Stimulated activated CD4-positive, alpha-beta T cell treated with anti-CD3 and anti-CD28 coated beads, Interleukin-15, amount 100 ng/mL, for 1 hour (primary cell): ENCODE results near the gene GNG8.

Experiments used
- DNase-seq, 2 donors: peaks; one replicate each; pipeline ENCODE4 v3.0.0-alpha.2; 2020; ENCODE audit warnings: low read depth in 1 of 2, low spot score in 1 of 2

Gene GNG8

DNA sequence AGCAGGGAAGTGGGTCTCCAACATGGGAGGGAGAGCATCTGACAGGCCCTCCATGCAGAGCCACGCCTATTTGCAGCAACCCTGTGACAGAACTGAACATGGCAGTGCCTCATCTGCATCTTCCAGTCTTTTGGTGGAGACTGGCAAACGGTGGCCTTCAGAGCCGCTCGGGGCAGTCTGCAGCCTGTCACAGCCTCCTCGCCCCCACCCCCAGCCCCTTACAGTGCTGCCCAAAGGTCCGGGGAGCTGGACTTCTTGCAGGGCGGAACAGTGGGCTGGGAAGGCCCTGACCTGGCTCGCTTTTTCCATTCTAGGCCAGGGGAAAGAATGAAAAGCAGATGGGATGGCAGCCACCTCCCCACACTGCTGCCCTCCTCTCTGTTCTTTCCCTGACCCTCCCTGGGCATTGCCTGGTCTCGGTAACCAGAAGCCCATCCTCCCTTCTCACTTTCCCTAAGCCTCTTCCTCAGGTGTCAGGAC, 32.2 kb downstream of the GNG8 start:
- DNase-seq, result no peak

DNA sequence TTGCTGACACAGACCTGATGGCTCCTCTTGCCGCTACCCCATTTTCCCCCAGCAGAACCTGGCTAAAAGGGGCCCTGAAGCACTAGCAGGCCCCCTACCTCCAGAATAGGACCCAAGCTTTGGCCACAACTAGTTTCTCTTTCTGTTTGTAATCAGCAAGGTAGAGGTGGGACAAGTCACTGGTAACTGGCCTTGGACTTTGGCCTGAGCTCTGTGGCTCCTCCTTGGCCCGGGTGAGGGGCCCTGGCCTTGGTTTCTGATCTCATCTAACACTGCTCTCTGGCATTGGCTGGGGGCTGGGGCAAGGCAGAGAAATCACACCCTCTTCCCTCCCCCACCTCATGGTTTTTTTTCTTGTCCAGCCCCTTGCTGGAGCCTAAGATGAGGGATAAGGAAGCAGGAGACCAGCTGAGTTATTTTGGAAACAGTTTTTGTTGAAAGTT, 32.8 kb downstream of the GNG8 start:
- no peak for DNase-seq

DNA sequence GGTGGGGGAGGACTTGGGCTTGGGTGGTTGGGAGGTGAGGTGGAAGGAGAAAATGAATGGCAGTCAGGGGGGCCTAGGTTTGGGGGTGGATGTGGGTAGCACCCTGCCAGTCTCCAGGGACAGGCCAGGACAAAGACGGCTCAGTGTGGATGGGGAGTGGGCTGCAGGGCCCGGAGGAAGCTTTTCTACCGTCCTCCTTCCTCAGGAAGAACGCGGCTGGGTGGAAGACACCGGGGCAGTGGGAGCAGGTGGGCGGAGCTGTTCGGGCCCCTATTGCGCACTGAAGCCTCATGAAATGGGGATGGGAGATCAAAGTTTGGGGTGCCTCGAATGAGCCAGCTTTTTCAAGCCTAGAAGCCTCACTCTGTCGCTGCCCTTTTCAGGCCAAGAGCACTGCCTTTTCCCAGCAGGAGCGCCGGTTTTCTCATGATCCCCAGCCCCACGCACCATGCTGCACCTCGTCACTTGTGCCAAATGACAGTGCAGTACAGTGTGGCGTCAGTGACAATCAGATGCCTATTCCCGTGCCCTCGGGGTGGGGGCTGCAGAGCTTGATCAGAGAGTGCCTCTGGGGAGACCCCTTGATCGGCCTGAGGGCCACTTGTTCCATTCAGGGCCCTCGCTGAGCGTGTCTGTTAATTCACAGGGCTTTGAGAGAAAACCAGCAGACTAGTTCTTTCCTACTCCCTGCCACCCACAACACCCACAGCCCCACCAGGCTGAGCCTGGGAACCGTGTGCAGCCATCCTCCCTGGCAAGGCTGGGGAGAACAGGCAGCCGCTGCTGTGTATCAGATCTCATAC, 33.4 kb downstream of the GNG8 start:
- peak in 1 of 2 donors; percentile 22 for DNase-seq

DNA sequence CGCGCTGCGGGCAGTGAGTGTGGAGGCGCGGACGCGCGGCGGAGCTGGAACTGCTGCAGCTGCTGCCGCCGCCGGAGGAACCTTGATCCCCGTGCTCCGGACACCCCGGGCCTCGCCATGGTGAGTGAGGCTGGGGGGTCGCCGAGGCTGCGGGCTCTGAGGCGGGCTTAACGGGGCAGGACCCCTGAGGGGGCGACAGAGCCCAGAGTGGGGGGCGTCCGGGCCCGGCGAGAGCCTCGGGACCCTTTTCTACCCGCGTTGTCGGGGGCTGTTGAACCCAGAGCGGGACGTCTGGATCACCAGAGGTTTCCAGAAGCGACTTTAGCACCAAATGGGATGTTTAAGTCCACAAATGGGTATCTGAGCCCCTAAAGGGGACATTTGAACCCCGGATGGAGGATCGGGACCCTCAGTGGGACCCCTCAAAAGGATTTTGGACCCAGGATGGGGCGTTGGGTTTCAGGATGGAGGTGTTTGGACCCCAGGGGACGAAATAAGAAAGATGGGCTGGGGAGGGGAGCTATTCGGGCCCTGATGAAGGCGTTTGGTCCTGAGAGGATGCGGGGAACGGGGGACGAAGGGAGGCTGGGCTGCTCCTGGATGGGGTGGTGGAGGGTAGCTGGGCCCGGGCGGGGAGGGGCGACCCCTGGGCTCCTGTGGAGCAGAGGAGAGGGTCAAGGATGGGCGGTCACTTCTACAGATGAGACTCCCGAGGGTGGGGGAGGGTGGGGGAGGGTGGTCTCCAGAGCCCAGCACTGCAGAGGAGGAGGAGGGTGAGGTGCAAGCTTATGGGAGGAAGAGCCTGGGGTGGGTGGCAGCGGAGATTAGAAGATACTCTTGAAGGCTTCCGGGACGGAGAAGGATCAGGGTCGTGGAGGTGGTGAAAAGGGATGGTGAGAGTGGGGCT, 34.4 kb downstream of the GNG8 start, which contains the start of gene CALM3:
Gene CALM3 (plus strand): TSS at position 13 of the 907 bp plus-strand sequence. CDS start 105 bp downstream, at position 118.
- no peak for DNase-seq

DNA sequence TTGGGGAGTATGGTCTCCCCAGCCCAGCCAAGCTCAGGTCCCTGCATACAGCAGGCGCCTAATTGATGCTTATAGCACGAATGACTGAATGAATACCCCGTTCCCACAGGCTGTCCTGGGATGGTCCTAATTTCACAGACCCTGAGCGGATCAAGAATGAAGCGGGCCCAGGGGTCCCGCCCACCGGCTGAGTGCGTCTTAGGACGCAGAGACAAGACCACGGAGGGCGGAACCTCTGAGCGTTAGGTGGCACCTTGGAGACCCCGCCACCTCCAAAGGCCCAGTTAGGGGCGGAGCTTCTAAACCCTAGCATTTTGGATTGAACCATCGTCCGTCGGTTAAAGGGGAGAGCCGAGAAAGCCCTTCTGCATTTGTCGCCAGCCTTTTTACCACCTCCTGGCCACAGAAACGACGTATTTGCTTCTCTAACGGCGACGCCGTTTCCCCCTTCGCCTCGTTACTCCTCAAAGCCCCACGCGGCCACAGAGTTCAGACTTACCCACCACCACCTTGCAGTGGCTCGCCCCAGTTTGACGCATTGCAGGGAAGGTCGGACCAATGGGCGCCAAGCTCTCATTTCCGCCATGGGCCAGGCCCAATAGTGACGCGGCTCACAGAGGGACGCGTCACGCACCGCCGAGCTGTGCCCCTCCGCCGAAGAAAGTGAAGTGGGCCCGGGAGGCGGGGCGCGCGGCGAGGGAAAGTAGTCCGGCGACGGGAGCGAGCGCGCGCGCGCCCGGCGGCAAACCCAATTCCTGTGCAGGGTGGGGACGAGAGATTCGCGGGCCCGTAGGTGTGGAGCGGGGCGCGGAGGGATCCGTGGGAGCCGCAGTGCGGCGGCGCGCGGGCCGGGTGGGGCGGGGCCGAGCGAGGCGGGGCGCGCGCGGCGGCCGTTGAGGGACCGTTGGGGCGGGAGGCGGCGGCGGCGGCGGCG, 35.4 kb downstream of the GNG8 start:
- DNase-seq, result peak; percentile 96

DNA sequence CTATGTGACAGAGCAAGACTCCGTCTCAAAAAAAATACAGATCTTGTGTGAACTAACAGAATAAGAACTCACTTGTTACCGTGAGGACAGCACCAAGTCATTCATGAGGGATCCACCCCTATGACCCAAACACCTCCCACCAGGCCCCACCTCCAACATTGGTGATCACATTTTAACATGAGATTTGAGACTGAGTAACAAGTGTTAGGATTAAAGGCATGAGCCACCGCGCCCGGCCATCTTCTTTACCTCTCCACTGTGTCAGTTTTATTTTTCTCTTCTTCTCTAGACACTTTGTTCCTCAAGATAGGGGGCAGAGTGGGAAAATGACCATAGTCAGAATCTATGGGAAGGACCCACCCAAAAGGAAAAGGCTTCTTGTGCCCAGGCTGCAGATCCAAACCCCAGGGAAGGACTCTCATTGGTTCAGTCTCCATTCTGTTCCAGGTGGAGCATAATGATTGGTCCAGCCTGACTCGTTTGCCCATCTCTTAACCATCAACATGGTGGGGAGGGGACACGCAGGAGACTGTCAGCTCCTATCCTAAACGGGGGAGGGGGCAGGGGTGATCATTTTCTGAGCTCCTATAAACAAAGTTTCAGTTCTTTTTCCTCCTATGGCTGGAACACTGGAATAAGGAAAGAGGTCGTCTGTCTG, 36.2 kb downstream of the GNG8 start:
- no peak for DNase-seq

DNA sequence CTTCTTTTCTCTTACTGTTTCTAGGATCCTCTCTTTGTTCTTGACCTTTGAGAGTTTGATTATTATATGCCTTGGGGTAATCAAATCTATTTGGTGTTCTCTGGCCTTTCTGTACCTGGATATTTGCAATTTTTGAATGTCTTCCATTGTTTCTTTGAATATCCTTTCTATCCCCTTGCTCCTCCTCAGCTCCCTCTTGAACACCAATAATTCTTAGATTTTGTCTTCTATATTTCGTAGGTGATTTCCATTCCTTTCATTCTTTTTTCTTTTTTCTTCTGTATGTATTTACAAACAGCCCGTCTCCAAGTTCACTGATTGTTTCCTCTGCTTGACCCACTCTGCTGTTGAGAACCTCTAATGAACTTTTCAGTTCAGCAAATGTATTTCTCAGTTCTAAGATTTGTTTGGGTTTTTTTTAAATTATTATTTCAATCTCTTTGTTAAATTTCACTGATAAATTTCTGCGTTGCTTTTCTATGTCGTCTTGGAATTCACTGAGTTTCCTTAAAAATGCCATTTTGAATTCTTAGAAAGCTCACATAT, 37.6 kb downstream of the GNG8 start:
- no peak for DNase-seq

DNA sequence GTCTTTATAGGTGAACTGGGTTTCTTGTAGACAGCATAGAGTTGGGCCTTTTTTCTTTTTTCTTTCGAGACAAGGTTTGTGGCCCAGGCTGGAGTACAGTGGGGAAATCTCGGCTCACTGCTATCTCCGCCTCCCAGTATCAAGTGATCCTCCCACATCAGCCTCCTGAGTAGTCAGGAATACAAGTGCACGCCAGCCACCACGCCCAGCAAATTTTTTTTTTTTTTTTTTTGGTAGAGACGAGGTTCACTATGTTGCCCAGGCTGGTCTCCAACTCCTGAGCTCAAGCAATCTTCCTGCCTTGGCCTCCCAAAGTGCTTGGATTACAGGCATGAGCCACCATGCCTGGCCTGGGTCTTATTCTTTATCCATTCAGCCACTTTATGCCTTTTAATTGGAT, 40.0 kb downstream of the GNG8 start:
- DNase-seq, result no peak

DNA sequence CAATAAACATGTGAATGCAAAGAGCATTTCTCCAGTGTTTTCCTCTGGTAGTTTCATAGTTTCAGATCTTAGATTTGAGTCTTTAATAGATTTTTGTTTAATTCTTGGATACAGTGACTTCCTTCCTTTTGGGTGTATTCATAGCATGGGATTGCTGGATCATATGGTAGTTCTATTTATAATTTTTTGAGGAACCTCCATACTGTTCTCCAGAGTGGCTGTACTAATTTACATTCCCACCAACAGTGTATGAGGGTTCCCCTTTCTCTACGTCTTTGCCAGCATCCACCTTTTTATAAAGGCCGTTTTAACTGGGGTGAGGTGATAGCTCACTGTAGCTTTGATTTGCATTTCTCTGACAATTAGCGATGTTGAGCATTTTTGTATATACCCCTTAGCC, 44.1 kb downstream of the GNG8 start:
- DNase-seq, result no peak

DNA sequence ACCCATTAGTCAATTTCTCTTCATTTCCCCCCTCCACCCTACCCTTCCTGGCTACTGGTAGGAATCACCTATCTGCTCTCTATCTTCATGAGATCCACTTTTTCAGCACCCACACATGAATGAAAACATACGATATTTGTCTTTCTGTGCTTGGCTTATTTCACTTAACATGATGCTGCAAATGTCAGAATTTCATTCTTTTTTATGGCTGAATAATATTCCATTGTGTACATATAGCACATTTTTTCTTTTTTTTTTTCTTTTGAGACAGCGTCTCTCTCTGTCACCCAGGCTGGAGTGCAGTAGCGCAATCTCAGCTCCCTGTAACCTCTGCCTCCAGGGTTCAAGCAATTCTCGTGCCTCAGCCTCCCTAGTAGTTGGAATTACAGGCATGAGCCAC, 44.7 kb downstream of the GNG8 start:
- DNase-seq, result no peak

DNA sequence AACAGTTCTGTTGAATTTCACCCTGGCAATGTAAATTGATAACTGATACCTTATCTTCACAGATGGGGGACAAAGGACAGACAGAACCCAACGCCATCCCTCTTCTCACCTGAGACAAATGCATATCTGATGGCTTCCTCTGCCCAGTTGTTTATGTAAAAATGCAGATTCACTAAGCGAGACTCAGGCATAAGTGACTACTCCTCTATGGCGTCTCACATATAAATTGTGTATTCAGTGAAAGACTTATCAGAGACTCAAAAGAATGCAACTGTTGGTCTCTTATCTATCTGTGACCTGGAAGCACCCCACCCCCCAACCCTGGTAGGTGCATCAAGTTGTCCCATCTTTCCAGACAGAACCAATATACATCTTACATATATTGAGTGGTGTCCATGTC, 48.1 kb downstream of the GNG8 start:
- DNase-seq, result no peak

DNA sequence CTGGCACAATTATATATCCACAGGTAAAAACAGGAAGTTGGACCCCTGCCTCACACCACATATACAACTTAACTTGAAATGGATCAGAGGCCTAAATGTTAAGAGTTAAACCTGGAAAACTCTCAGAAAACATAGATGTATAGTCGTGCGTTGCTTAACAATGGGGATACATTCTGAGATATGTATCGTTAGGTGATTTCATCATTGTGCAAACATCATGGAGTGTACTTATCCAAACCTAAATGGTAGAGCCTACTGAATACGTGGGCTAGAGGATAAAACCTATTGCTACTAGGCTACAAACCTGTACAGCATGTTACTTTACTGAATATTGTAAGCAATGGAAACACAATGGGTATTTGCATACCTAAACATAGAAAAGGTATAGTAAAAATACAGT, 49.7 kb downstream of the GNG8 start:
- DNase-seq, result no peak

DNA sequence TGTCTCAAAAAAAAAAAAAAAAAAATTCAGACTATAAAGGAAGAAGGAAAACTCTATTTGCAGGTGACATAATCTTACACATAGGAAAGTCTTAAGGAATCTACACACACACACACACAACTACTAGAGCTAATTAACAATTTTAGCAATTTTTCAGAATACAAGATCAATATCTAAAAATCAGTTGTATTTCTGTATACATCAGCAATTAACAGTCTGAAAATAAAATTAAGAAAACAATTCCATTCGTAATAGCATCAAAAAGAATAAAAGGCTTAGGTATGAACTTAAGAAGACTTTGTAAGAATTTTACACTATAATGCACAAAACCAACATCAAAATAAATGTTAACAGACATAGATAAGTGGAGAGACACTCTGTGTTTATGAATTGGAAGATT, 50.5 kb downstream of the GNG8 start:
- no peak for DNase-seq
